IPS DF 4.7 (cell line): ENCODE results near the gene PSTK.

Experiments used
- DNase-seq: peaks from one replicate; pipeline ENCODE4 v3.0.0-alpha.2; 2013; ENCODE audit warnings: low spot score; ENCODE audit errors: extremely low read depth

PSTK gene

GRCh38 chr10:122990278-122990677 lies 10.1 kb downstream of the PSTK start:
- DNase-seq = no peak

- no peak for DNase-seq
Measured at GRCh38 chr10:122992031-122992585, 11.9 kb downstream of the PSTK start.

- DNase-seq = no peak
Measured at GRCh38 chr10:122993797-122994336, 13.7 kb downstream of the PSTK start.

- no peak for DNase-seq
Measured at GRCh38 chr10:122995936-122996335, 15.7 kb downstream of the PSTK start.

GRCh38 chr10:122997864-122998263 lies 17.7 kb downstream of the PSTK start:
- DNase-seq = no peak

- DNase-seq = no peak
Measured at GRCh38 chr10:122998360-122998917, 18.2 kb downstream of the PSTK start.

- no peak for DNase-seq
Measured at GRCh38 chr10:122998934-122999333, 18.7 kb downstream of the PSTK start.

- no peak for DNase-seq
Measured at GRCh38 chr10:122999347-122999746, 19.1 kb downstream of the PSTK start.

- no peak for DNase-seq
Measured at GRCh38 chr10:123000155-123000554, 20.0 kb downstream of the PSTK start.

- DNase-seq = no peak
Measured at GRCh38 chr10:123001370-123001769, 21.2 kb downstream of the PSTK start.

GRCh38 chr10:123004298-123004697 lies 24.1 kb downstream of the PSTK start:
- DNase-seq = no peak

GRCh38 chr10:123007558-123008354 lies 27.6 kb downstream of the PSTK start:
- no peak for DNase-seq

- DNase-seq = no peak
Measured at GRCh38 chr10:123008355-123009104, 28.3 kb downstream of the PSTK start, which contains the start of the genes ACADSB and IKZF5. ACADSB (plus strand) TSS chr10:123009006; CDS start chr10:123009030, 24 bp downstream. IKZF5 (minus strand) TSS chr10:123008795; CDS start chr10:122998625, 10,170 bp downstream.

- DNase-seq = no peak
Measured at GRCh38 chr10:123009105-123009820, 29.1 kb downstream of the PSTK start.

- DNase-seq = no peak
Measured at GRCh38 chr10:123011987-123012386, 31.8 kb downstream of the PSTK start.

- DNase-seq = no peak
Measured at GRCh38 chr10:123013456-123014419, 33.5 kb downstream of the PSTK start.

- DNase-seq = no peak
Measured at GRCh38 chr10:123014772-123015171, 34.6 kb downstream of the PSTK start.

- DNase-seq = no peak
Measured at GRCh38 chr10:123016228-123016627, 36.0 kb downstream of the PSTK start.

GRCh38 chr10:123017421-123018165 lies 37.4 kb downstream of the PSTK start:
- DNase-seq = peak; percentile 69
